Measurements from ENCODE around the gene ZDHHC7.

ZDHHC7 gene

DNA sequence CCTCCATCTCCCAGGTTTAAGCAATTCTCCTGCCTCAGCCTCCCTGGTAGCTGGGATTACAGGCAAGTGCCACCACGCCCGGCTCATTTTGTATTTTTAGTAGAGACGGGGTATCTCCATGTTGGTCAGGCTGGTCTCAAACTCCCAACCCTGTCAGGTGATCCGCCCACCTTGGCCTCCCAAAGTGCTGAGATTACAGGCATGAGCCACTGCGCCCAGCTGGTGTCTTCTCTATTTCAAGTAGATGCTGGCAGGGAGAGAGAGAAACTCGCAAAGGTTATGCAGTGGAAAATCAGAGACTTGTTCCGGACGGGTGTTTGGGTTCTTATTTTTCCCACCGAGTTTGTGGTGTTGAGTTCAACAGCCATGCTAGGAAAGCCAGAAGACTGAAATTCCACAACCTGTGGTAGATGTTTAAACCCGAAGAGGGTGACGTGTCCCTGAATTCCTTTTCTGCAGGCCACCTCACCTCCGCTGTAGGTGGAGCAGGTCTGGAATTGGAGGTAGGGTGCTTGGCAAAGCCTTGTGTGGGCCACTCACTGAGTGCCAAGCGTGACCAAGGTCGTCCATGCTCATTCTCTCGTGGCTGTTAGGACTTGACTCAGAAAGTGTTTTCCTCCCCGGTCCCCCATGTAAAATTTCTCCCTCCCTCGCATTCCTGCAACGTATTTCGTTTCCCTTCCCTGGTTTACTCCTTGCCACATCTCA is 7.3 kb upstream of the ZDHHC7 start:
- 0 out of 2 replicates have a peak, but pooled peaks cover 3% of the 10 kb centered on the region for H3K9me3 ChIP-seq (ENCODE audit: low read length)
- no peaks in the 10 kb centered on the region for H3K27me3 ChIP-seq (ENCODE audit: insufficient read depth, low read length)
- no peaks in the 10 kb centered on the region for H3F3A ChIP-seq (ENCODE audit: insufficient read depth, low read length)
- no peak overlapping the region for H2AFZ ChIP-seq (ENCODE audit: low read length)
- H3K4me2 ChIP-seq (ENCODE audit: low read length), result no peak overlapping the region
- no peaks in the 10 kb centered on the region for H3K36me3 ChIP-seq (ENCODE audit: insufficient read depth, low read length)
- H3K4me3 ChIP-seq (ENCODE audit: low read depth, low read length, poor library complexity, severe bottlenecking), result no peak overlapping the region
- no peak overlapping the region for H3K27ac ChIP-seq (ENCODE audit: low read depth, low read length, poor library complexity, severe bottlenecking)
- no peak overlapping the region for H3K9ac ChIP-seq (ENCODE audit: low read length)
- no peaks in the 10 kb centered on the region for H3K9me2 ChIP-seq (ENCODE audit: low read depth, low read length)
- TF ChIP-seq, protein P1, sequence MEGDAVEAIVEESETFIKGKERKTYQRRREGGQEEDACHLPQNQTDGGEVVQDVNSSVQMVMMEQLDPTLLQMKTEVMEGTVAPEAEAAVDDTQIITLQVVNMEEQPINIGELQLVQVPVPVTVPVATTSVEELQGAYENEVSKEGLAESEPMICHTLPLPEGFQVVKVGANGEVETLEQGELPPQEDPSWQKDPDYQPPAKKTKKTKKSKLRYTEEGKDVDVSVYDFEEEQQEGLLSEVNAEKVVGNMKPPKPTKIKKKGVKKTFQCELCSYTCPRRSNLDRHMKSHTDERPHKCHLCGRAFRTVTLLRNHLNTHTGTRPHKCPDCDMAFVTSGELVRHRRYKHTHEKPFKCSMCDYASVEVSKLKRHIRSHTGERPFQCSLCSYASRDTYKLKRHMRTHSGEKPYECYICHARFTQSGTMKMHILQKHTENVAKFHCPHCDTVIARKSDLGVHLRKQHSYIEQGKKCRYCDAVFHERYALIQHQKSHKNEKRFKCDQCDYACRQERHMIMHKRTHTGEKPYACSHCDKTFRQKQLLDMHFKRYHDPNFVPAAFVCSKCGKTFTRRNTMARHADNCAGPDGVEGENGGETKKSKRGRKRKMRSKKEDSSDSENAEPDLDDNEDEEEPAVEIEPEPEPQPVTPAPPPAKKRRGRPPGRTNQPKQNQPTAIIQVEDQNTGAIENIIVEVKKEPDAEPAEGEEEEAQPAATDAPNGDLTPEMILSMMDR (IDR thresholded peaks at IDR 0.05; ENCODE audit: low read length), result no peak
- TF ChIP-seq EZH2 (IDR thresholded peaks at IDR 0.05; ENCODE audit: borderline replicate concordance, low read length), result no peak
- H3K79me2 ChIP-seq (ENCODE audit: insufficient read depth, low read length), result no peaks in the 10 kb centered on the region
- no peaks in the 10 kb centered on the region for H3K4me1 ChIP-seq (ENCODE audit: insufficient read depth, low read length, severe bottlenecking)
- no peaks in the 10 kb centered on the region for H4K20me1 ChIP-seq (ENCODE audit: insufficient read depth, low read length)

DNA sequence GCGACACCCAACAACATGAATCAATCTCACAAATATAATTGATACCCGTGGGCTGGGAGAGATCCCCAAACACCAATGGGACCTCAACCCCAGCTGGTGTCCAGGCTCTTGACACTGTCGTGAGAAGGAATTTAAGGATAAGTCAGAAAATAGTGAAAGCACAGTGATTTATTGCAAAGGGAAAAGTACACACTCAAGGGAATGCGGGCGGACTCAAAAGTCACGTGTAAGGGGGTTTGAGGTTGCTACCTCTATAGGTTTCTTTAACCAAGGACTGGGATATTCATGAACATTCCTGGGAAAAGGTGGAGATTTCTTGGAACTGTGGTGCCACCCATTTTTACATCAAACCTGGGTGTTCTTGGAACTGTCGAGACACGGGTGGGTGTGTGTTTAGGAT is 6.3 kb upstream of the ZDHHC7 start:
- H3K27ac ChIP-seq (ENCODE audit: low read depth, low read length, poor library complexity, severe bottlenecking), result no peak overlapping the region
- H3K9me3 ChIP-seq (ENCODE audit: low read length), result 0 out of 2 replicates have a peak, but pooled peaks cover 2% of the 10 kb centered on the region
- no peaks in the 10 kb centered on the region for H3K27me3 ChIP-seq (ENCODE audit: insufficient read depth, low read length)
- H3K4me3 ChIP-seq (ENCODE audit: low read depth, low read length, poor library complexity, severe bottlenecking), result no peak overlapping the region
- no peak for TF ChIP-seq EZH2 (IDR thresholded peaks at IDR 0.05; ENCODE audit: borderline replicate concordance, low read length)
- TF ChIP-seq, protein P1 (IDR thresholded peaks at IDR 0.05; ENCODE audit: low read length), result no peak
- H3K4me2 ChIP-seq (ENCODE audit: low read length), result no peak overlapping the region
- H2AFZ ChIP-seq (ENCODE audit: low read length), result no peak overlapping the region
- H3K9ac ChIP-seq (ENCODE audit: low read length), result no peak overlapping the region
- no peaks in the 10 kb centered on the region for H3K79me2 ChIP-seq (ENCODE audit: insufficient read depth, low read length)
- H3K4me1 ChIP-seq (ENCODE audit: insufficient read depth, low read length, severe bottlenecking), result no peaks in the 10 kb centered on the region
- no peaks in the 10 kb centered on the region for H3K9me2 ChIP-seq (ENCODE audit: low read depth, low read length)
- no peaks in the 10 kb centered on the region for H3K36me3 ChIP-seq (ENCODE audit: insufficient read depth, low read length)
- no peaks in the 10 kb centered on the region for H3F3A ChIP-seq (ENCODE audit: insufficient read depth, low read length)
- no peaks in the 10 kb centered on the region for H4K20me1 ChIP-seq (ENCODE audit: insufficient read depth, low read length)

DNA sequence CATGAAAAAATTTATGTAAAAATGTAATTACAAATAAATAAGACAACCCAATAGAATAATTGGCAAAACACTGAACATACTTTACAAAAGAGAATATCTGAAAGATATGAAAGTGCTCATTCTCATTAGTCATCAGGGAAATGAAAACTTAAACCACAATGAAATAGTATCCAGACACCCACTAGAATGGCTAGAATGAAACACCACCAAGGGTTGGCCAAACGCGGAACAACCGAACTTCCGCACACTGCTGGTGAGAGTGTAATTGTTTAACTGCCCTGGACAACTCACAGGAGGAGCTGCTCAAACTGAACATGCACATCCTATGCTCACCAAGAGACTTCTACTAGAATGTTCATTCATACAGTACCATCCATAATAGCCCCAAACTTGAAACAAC is 5.8 kb upstream of the ZDHHC7 start:
- Histone ChIP-seq H3K27ac (ENCODE audit: low read depth, low read length, poor library complexity, severe bottlenecking) (no peak overlapping the region), H3K9ac (ENCODE audit: low read length) (no peak overlapping the region), H3K9me2 (ENCODE audit: low read depth, low read length) (no peaks in the 10 kb centered on the region), H4K20me1 (ENCODE audit: insufficient read depth, low read length) (no peaks in the 10 kb centered on the region), H3K36me3 (ENCODE audit: insufficient read depth, low read length) (no peaks in the 10 kb centered on the region), H3K4me3 (ENCODE audit: low read depth, low read length, poor library complexity, severe bottlenecking) (no peak overlapping the region), H3K9me3 (ENCODE audit: low read length) (no peaks in the 10 kb centered on the region), H3K4me1 (ENCODE audit: insufficient read depth, low read length, severe bottlenecking) (peaks cover under 1% of the 10 kb centered on the region), H3K4me2 (ENCODE audit: low read length) (no peak overlapping the region), H3K79me2 (ENCODE audit: insufficient read depth, low read length) (no peaks in the 10 kb centered on the region), H3F3A (ENCODE audit: insufficient read depth, low read length) (no peaks in the 10 kb centered on the region), H2AFZ (ENCODE audit: low read length) (no peak overlapping the region), H3K27me3 (ENCODE audit: insufficient read depth, low read length) (no peaks in the 10 kb centered on the region)
- TF ChIP-seq, protein P1 (IDR thresholded peaks at IDR 0.05; ENCODE audit: low read length), result no peak
- TF ChIP-seq EZH2 (IDR thresholded peaks at IDR 0.05; ENCODE audit: borderline replicate concordance, low read length), result no peak

Measured in OCI-LY1 (cell line).